Heart left ventricle (tissue), 13 donors: ENCODE measurements around the gene RHOH.

ENCODE experiments used
- CTCF ChIP-seq, 12 donors: fragments of 200-600 bp; sonication (generic) in 4 of 12; IDR thresholded peaks; one replicate each; pipeline versions ENCODE4 v1.5.0 to v1.8.0; 2018 to 2022; ENCODE audit warnings: antibody characterized with exemption in 12 of 12, mild to moderate bottlenecking in 5 of 12
- POLR2A ChIP-seq, 2 donors: fragments of 450-650 bp; IDR thresholded peaks; one replicate each; pipeline ENCODE4 v1.6.1; 2017; ENCODE audit warnings: antibody characterized with exemption in 2 of 2, mild to moderate bottlenecking in 2 of 2, moderate library complexity in 2 of 2
- donor health status: ischemic (EF 13 %, LVEDD 7.1; RV severe dilation, severe dysfunction).
- donor health status: DM: no; HTN: yes; CAD: no.
- donor health status: DM: no; HTN: no; CAD: no.
- donor health status: ischemic (EF 25% LVEDD 6.9; RV normal size, moderate dysfunction).
- donor health status: ischemic (EF 25% LVEDD 5.7; RV mildly dilated, moderate dysfunction).
- donor health status: ischemic (EF 35%, LVEDD 5.7; RV mildly dilated, moderate dysfunction).
- donor health status: nonischemic (EF 11% LVEDD 7.7; RV severe dilation, severe dysfunction).
- donor health status: DM: yes; HTN: yes; CAD: no.
- donor health status: PGD.
- donor health status: ischemic (EF 29% LVEDD 5.4; RV normal size, mild dysfunction).
- donor health status: nonischemic (EF 23%, LVEDD 6.1; RV moderate dilation, normal function).

- TF ChIP-seq CTCF (IDR thresholded peaks at IDR 0.05) (no peak), POLR2A (IDR thresholded peaks at IDR 0.05) (no peak)
These were observed 98.7 kb downstream of the RHOH start for GRCh38 chr4:40295572-40295971.
